Stimulated activated CD4-positive, alpha-beta T cell treated with anti-CD3 and anti-CD28 coated beads, Interleukin-12 subunit alpha, Interleukin-12 subunit beta, amount 100 ng/mL, for 48 hours (primary cell): ENCODE data around the gene MINDY4.

Experiments
- DNase-seq, 3 donors: peaks; one replicate each; pipeline ENCODE4 v3.0.0-alpha.2; 2020; ENCODE audit warnings: low read depth in 2 of 3, low spot score in 1 of 3

The MINDY4 gene

GRCh38 chr7:30874656-30875302, 103.6 kb downstream of the MINDY4 start:
- DNase-seq = no peak

DNA sequence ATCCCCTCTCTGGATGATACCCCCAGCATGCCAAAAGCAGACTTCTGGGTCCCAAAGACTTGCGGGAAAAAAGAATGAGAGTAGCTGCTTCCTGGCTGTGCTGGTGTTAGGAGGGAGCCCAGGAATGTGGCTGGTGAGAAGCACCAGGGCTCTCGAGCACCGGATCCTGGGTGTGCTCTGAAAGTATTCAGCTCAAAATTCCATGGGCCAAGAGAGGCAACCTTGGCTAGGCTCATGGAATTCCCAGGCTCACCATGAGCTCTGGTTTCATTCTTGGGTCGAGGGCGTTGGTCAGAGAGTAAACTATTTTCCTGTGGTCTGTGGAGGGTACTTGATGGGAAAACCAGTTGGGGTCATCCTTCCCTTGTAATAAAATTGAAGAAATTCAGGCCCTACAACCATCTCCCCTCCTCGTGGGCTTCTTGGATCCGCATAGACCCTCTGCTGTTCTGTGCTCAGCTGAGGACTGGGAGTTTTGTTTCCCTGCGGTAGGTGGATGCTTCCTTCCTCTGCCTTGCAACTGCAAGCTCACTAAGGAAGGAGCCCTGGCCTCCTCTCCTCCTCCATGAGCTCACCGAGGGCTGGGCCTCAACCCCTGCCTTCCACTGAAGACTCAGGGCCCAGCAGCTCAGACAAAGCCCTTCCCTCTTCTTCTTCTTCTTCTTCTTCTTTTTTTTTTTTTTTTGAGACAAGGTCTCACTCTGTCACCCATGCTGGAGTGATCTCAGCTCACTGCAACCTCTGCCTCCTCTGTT, 106.0 kb downstream of the MINDY4 start:
- DNase-seq = no peak

- no peak for DNase-seq
Measured at GRCh38 chr7:30877993-30878392, 106.8 kb downstream of the MINDY4 start.

GRCh38 chr7:30879139-30880124, 108.2 kb downstream of the MINDY4 start:
- DNase-seq = no peak

- no peak for DNase-seq
Measured at GRCh38 chr7:30880125-30880720, 109.0 kb downstream of the MINDY4 start.

- no peak for DNase-seq
Measured at GRCh38 chr7:30880941-30881340, 109.7 kb downstream of the MINDY4 start.

- DNase-seq = no peak
Measured at GRCh38 chr7:30881448-30881847, 110.2 kb downstream of the MINDY4 start.

DNA sequence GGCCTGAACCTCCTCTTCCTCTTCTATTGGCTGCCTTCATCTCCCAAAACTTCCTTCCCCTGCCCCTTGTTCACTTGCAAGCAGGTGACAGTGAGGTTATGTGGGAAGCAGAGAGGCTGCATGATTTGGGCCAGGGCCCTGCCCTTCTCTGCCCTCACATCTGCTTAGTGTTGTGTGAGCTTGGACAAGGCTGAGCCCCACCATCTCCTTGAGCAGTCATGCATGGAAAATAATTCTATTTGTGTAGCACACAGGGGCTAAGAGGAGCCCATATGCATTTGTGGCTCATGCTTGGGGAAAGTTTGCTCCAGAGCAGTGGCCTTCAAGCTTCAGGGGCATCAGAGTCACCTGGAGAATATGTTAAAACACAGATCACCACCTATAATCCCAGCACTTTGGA, 113.7 kb downstream of the MINDY4 start:
- DNase-seq = no peak

DNA sequence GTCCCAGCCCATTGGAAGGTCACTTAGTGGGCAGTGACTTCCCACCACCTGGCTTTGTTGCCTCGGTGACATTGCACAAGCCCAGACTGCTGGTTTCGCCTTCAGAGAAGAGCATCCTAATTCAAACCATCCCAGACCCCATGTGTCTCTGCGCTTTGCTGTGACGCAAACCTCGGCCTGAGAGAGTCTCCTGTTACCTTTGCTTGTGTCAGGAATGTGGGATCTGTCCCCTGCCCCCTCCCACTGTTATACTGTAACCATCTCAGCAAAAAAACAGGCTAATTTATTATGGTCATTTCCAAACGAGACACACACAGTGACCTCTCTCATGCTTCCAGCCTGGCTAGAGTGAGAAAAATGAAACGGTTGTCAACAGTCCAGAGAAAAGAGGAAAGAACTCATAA, 115.4 kb downstream of the MINDY4 start:
- no peak for DNase-seq

DNA sequence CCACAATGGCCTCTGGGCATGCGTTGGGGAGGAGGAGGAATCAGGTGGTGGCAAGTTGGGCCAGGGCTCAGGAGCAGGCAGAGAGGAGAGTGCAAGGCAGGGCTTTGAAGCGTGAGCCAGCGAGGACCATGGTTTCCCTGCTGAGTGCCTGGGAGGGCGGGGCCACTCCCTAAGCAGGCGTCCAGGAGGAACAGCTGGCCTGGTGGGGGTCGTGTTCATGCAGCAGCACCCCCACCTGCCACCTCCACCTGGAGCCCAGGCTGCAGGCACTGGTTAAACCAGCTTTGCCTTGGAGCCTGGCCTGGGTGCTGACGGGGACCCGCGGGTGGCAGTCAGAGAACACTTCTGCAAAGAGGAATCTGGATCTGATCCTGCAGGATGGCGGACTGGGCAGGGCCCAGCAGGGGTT, 116.3 kb downstream of the MINDY4 start:
- DNase-seq = no peak

GRCh38 chr7:30888747-30889146, 117.5 kb downstream of the MINDY4 start:
- no peak for DNase-seq

GRCh38 chr7:30890226-30890625, 119.0 kb downstream of the MINDY4 start:
- DNase-seq = no peak

DNA sequence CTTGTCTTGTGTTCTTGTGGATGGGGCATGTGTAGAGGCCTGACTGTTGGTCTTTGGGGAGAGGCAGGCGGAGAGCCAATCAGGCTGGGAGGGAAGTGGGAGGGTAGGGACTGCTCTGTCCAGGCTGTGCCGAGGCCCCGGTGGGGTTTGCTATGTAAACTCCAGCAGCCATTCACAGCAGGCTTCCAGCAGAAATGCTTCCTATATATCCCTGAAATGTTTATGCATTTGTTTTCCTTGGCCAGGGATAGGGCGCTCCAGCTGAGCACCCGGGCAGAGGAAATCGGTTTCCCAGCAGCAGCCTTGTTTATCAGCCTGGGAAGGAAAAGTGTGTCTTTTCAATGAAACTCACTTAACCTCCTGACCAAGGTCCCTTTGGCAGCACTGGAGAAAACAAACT, 122.1 kb downstream of the MINDY4 start:
- no peak for DNase-seq

- DNase-seq = no peak
Measured at GRCh38 chr7:30894009-30894408, 122.8 kb downstream of the MINDY4 start.

- no peak for DNase-seq
Measured at GRCh38 chr7:30894866-30895605, 123.8 kb downstream of the MINDY4 start.

GRCh38 chr7:30896036-30896435, 124.8 kb downstream of the MINDY4 start:
- DNase-seq = no peak

- no peak for DNase-seq
Measured at GRCh38 chr7:30896783-30897637, 125.8 kb downstream of the MINDY4 start.

GRCh38 chr7:30897770-30898169, 126.6 kb downstream of the MINDY4 start:
- DNase-seq = no peak

DNA sequence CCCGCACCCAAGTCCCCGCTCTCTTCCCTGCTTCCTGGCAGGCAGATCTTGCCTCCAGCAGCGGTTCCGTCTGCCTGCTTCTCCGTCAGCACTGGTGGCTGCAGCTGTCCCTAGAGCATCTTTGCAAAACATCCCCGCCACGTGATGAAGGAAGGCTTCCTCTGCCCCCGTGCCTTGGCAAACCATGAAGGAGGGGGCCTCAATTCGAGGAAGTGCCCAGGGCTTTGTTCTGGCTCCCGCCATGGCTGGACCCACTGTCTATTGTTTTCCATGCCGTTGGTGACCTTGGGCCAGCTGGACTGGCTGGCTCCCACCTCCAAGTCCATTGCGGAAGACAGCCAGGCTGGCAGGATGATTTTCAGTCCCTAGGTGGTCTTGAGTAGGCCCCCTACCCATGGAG, 127.2 kb downstream of the MINDY4 start:
- no peak for DNase-seq

DNA sequence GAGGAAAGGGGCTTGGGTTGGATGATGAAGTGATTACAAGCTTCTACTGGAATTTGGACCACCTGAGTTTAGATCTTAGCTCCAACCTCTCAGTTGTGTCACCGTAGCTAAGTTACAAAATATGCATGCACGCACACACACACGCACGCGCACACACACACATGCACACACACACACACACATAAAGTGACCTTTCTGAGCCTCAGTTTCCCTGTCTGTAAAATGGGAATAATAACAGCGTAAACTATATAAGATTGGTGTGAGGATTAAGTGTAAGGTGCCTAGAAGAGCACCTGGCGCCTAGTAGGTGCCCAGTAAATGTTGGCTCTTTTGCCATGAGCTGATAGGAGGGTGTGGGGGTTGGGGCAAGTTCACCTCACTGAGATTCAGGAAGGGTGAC, 127.8 kb downstream of the MINDY4 start:
- DNase-seq = no peak
